GM19372 (cell line): ENCODE data around the gene MUSTN1.

ENCODE experiments used
- ATAC-seq: cut with Tn5 transposase; IDR thresholded peaks from one replicate; pipeline ENCODE4 v1.9.1; 2021; ENCODE audit warnings: mild to moderate bottlenecking, low read depth, moderate library complexity; ENCODE audit not compliant: unreplicated experiment

Gene MUSTN1

GRCh38 chr3:52854013-52854412, 19.2 kb upstream of the MUSTN1 start:
- no peak for ATAC-seq

GRCh38 chr3:52852419-52852818, 17.6 kb upstream of the MUSTN1 start:
- no peak for ATAC-seq

- ATAC-seq, result no peak
Observed at GRCh38 chr3:52851348-52851747, 16.5 kb upstream of the MUSTN1 start.

GRCh38 chr3:52849656-52850055, 14.8 kb upstream of the MUSTN1 start:
- no peak for ATAC-seq

- ATAC-seq, result no peak
Observed at GRCh38 chr3:52848617-52849016, 13.8 kb upstream of the MUSTN1 start.

- ATAC-seq, result no peak
Observed at GRCh38 chr3:52847726-52848125, 12.9 kb upstream of the MUSTN1 start.

GRCh38 chr3:52847241-52847640, 12.4 kb upstream of the MUSTN1 start:
- no peak for ATAC-seq

GRCh38 chr3:52846432-52846965, 11.7 kb upstream of the MUSTN1 start:
- no peak for ATAC-seq

GRCh38 chr3:52845691-52846431, 11.0 kb upstream of the MUSTN1 start:
- ATAC-seq, result no peak

GRCh38 chr3:52845157-52845556, 10.3 kb upstream of the MUSTN1 start:
- ATAC-seq, result no peak

- ATAC-seq, result no peak
Observed at GRCh38 chr3:52844290-52844975, 9.6 kb upstream of the MUSTN1 start.

- no peak for ATAC-seq
Observed at GRCh38 chr3:52843881-52844280, 9.1 kb upstream of the MUSTN1 start.

- ATAC-seq, result no peak
Observed at GRCh38 chr3:52843108-52843865, 8.5 kb upstream of the MUSTN1 start.

GRCh38 chr3:52842424-52842823, 7.6 kb upstream of the MUSTN1 start:
- ATAC-seq, result no peak

- ATAC-seq, result no peak
Observed at GRCh38 chr3:52841981-52842340, 7.1 kb upstream of the MUSTN1 start.

- no peak for ATAC-seq
Observed at GRCh38 chr3:52841211-52841980, 6.6 kb upstream of the MUSTN1 start.

- ATAC-seq, result no peak
Observed at GRCh38 chr3:52839892-52840545, 5.2 kb upstream of the MUSTN1 start.

GRCh38 chr3:52839268-52839575, 4.4 kb upstream of the MUSTN1 start:
- ATAC-seq, result no peak

GRCh38 chr3:52838561-52839267, 3.9 kb upstream of the MUSTN1 start:
- no peak for ATAC-seq

GRCh38 chr3:52836986-52837385, 2.2 kb upstream of the MUSTN1 start:
- ATAC-seq, result no peak
